ENCODE data around the gene SLC9A8. TPM values are rescaled to one million over a fixed set of nuclear protein-coding genes. Genes with fewer than 3 reads are reported as not detected.

The SLC9A8 gene
- total and polyA plus RNA-seq, 2 of the 8 experiments (the other 6 are each of a cell fraction or from before 2014, with no cell fraction given) = 3.2 to 6.2 TPM

- ChIA-PET CTCF (ENCODE audit: partially characterized antibody) (interaction anchor here (1.3 to 7.0 kb wide), 2 partner anchors 23 to 35 kb away, joined by 3 to 32 read pairs; no protein-coding TSS in a partner anchor), POLR2A (ENCODE audit: partially characterized antibody) (interaction anchor here (1.3 kb wide), 1 partner anchor 7 kb away, joined by 3 read pairs; no protein-coding TSS in a partner anchor)
- no peak overlapping the region for H2BK12ac ChIP-seq (ENCODE audit: low read depth, low read length)
- H3K4ac ChIP-seq (replicated peaks; ENCODE audit: insufficient read length, low read depth, low read length) = no peak overlapping the region
- DNase-seq (ENCODE audit: low read depth in 1 of 2, low spot score in 2 of 2) (no peak), FAIRE-seq (no peak)
- H4K5ac ChIP-seq (ENCODE audit: insufficient read length, low read depth, low read length) = no peak overlapping the region
- no peak overlapping the region for H2BK120ac ChIP-seq (replicated peaks; ENCODE audit: low read depth, low read length)
- 93% methylated on average over 2 of the region's 2 CpGs; no CpG with 5 or more reads in 1 of the 2 experiments for WGBS, 2 experiments (ENCODE audit: extremely low coverage in 1 of 2, insufficient coverage in 1 of 2, insufficient read length in 1 of 2, insufficient replicate concordance in 2 of 2, low coverage in 1 of 2, low lambda C conversion rate in 2 of 2, missing lambda C conversion rate in 1 of 2)
- H3K27ac ChIP-seq (ENCODE audit: low read depth, low read length) = no peak overlapping the region
- H3K23me2 ChIP-seq (ENCODE audit: low read depth, low read length) = no peaks in the 10 kb centered on the region
- H2AK5ac ChIP-seq (ENCODE audit: low read depth, low read length) = no peak overlapping the region
- no peak overlapping the region for H3K56ac ChIP-seq (replicated peaks; ENCODE audit: insufficient read length, low read depth, low read length)
- no peaks in the 10 kb centered on the region for H3K79me2 ChIP-seq (ENCODE audit: control insufficient read depth in 1 of 2, insufficient read depth in 2 of 2, low read length in 2 of 2)
- H3K9me3 ChIP-seq (ENCODE audit: insufficient read depth in 2 of 2, low read depth in 1 of 2, low read length in 1 of 2) = peaks cover 0 to 4% of the 10 kb centered on the region in 2 experiments; a peak in 1 of 4 replicates
- H4K91ac ChIP-seq (replicated peaks; ENCODE audit: insufficient read length, low read length) = no peak overlapping the region
- no peak overlapping the region for H3K23ac ChIP-seq (ENCODE audit: insufficient read length)
- H2BK5ac ChIP-seq (ENCODE audit: low read depth, low read length) = no peak overlapping the region
- H4K20me1 ChIP-seq (replicated peaks in 1 of 2; ENCODE audit: control insufficient read depth in 1 of 2, insufficient read depth in 2 of 2, low read length in 2 of 2) = peaks cover 0 to 3% of the 10 kb centered on the region in 2 experiments
- H3K14ac ChIP-seq (ENCODE audit: insufficient read length) = no peak overlapping the region
- no peaks in the 10 kb centered on the region for H3K27me3 ChIP-seq (replicated peaks in 1 of 4; ENCODE audit: control insufficient read depth in 3 of 4, extremely low read depth in 1 of 4, insufficient read depth in 3 of 4, low read length in 3 of 4)
- no peaks in the 10 kb centered on the region for H3K4me1 ChIP-seq (replicated peaks in 1 of 4; ENCODE audit: control insufficient read depth in 3 of 4, insufficient read depth in 4 of 4, low read length in 3 of 4)
- H2BK15ac ChIP-seq (ENCODE audit: low read length) = no peak overlapping the region
- no peak overlapping the region for H3K9ac ChIP-seq (replicated peaks in 1 of 4; ENCODE audit: extremely low read depth in 1 of 4, low read depth in 3 of 4, low read length in 3 of 4)
- H3K4me3 ChIP-seq (ENCODE audit: extremely low read depth in 1 of 4, insufficient read depth in 2 of 4, low read depth in 3 of 4, low read length in 4 of 4) = no peak overlapping the region
- no peak overlapping the region for H2BK20ac ChIP-seq (ENCODE audit: low read length)
- no peak overlapping the region for H3K18ac ChIP-seq (ENCODE audit: extremely low read depth, low read length)
- H3K4me2 ChIP-seq (ENCODE audit: insufficient read depth in 1 of 2, low read depth in 2 of 2, low read length in 2 of 2) = no peak overlapping the region
- no peak overlapping the region for H4K8ac ChIP-seq (ENCODE audit: extremely low read depth, insufficient read depth, low read length)
- TF ChIP-seq TEAD4 (IDR thresholded peaks at IDR 0.05; ENCODE audit: low read depth, low read length) (no peak), RBBP5 (IDR thresholded peaks at IDR 0.05; ENCODE audit: borderline replicate concordance, low read depth, low read length) (no peak), ZNF274 (IDR thresholded peaks at IDR 0.05; ENCODE audit: borderline replicate concordance, extremely low read depth, low read length) (no peak), PHF8 (conservative IDR thresholded peaks at IDR 0.05; ENCODE audit: low read depth, low read length) (no peak), SAP30 (IDR thresholded peaks at IDR 0.05; ENCODE audit: insufficient read depth, insufficient replicate concordance, low read length) (no peak), CTCF (IDR thresholded peaks at IDR 0.05; ENCODE audit: control extremely low read depth in 1 of 3, insufficient read depth in 1 of 3, low read depth in 1 of 3, low read length in 3 of 3) (no peak), E2F6 (IDR thresholded peaks at IDR 0.05) (no peak)
- H3K36me3 ChIP-seq (ENCODE audit: control insufficient read depth in 2 of 4, insufficient read depth in 4 of 4, low read length in 3 of 4) = peaks cover 0 to 19% (median 7%) of the 10 kb centered on the region in 4 experiments; a peak in 6 of 8 replicates
- no peaks in the 10 kb centered on the region for H3K79me1 ChIP-seq (ENCODE audit: low read depth, low read length)
- no peak overlapping the region for H2AFZ ChIP-seq (ENCODE audit: low read length)
Measured at GRCh38 chr20:49823152-49823847, 10.7 kb downstream of the SLC9A8 start.

All from H1 (cell line).